Fibroblast of skin of left quadriceps (primary cell): Measurements from ENCODE around the gene AMZ1.
"Not testable (repeated sequence)": the region's sequence is repeated elsewhere in the genome, so short reads cannot be mapped to it uniquely, and the experiment has no call there.

Source experiments
- DNase-seq, 2 experiments: peaks; one replicate each; pipeline ENCODE4 v3.0.0-alpha.2; 2013; ENCODE audit warnings: low read depth in 2 of 2

The AMZ1 gene

DNA sequence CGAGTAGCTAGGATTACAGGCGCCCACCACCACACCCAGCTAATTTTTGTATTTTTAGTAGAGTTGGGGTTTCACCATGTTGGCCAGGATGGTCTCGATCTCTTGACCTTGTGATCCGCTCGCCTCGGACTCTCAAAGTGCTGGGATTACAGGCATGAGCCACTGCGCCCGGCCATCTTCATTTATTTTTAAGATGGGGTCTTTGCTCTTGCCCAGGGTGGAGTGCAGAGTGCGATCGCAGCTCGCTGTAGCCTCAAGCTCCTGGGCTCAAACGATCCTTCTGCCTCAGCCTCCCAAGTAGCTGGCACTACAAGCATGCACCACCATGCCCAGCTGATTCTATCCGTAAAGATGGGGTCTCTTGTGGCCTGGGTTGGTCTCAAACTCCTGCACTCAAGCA lies 39.2 kb downstream of the AMZ1 start:
- DNase-seq = not testable (repeated sequence)

- DNase-seq = no peak
Observed at GRCh38 chr7:2728316-2729030, 40.5 kb downstream of the AMZ1 start.

GRCh38 chr7:2729031-2729892 lies 41.3 kb downstream of the AMZ1 start:
- no peak for DNase-seq

DNA sequence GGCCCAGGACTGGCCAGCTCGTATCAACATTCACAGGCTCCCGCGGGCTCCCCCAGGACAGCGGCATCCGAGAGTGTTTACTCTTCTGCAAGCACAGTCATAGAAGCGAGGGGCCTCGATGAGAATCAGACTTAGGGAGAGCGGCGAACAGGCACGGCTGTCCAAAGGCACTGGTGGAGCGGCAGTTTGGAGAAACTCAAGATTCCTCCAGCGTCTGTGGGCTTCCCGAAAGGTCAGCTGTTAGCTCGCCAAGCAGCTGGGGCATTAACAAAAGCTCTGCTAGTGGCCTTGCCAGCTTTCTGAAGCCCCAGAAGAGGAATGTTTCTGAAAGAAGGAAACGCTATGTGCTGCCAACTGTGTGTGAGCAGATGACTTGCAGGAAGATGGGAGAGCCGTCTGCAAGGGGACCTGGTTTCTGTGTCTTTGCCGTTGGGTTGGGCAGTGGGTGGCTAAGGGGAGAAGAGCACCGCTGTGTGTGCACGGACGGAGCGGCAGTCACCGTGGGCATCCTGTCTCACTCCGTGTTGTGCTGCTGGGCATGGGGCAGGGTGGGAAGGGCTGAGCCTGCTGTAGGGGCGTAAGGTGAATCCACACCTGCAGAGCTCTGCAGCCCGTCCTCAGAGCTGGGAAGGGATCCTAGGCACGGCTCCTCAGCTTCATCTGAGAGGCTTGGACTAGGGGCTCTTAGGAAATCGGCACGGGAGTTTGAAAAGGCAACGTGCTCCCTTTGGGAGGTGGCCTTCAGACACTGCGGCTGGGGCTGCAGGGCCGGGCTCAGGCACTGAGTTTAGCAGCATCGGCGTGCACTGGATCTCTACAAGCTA lies 42.1 kb downstream of the AMZ1 start:
- no peak for DNase-seq

DNA sequence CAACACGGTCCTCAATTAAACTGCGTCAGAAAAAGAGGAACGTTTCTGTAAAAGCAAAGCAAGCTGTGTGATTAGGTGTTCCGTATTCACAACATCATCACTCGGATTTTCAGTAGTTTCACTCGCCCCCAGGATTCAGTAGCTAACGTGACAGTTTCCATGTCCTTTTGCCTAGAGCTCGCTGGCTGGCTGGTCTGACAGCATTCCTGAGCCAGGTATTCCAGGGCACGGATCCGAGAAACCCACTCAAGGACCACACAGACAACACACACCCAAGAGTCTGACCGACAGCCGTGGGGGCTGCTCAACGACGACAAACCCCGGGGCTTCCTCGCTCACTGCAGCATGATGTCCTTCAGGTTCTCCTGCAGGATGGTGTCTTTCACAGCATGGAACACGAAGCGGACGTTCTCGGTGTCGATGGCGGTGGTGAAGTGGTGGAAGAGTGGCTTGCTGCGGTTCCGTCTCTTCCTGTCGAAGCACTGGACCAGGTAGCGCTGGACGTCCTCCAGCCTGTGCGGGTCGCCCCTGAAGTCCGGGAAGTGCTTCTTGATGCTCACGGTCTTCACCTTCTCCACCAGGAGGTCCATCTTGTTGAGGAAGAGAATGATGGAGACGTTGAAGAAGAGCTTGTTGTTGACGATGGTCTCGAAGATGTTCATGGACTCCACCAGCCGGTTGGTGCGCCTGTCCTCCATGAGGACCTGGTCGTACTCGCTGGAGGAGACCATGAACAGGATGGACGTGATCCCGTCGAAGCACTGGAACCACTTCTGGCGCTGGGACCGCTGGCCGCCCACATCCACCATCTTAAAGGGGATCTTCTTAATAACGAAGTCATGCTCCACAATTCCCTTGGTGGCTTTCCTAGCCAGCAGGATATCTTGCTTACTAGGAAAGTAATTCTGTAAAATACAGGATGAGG lies 43.1 kb downstream of the AMZ1 start:
- no peak for DNase-seq

- DNase-seq = no peak
Observed at GRCh38 chr7:2732388-2732787, 44.4 kb downstream of the AMZ1 start.

GRCh38 chr7:2732959-2733584 lies 45.1 kb downstream of the AMZ1 start:
- DNase-seq = no peak

DNA sequence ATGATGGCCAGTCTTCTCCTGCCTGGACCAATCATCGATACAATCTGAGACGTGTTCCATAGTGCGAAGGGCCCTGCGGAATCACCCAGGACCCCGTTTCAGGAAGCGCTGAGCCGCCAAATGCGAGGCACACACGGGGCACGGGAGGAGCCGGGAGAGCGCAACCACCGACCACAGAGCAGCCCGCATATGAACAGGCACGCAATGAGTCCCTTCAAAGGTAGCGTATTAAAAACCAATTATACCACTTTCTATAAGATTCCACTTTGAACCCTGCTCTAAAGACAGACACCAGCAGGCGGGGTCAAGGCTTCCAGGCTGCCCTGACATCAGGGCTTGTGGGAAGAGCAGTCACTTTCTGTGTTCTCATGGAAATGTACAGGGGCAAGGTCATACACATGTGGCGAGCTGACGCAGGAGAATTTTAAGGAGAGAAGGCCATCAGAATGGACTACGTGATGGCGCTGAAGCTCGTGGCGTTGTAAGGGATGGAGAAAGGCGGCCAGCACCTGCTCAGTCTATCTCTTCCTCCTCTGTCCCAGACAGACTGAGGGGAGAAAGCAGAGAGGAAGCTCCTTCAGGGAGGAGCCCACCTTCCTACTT lies 46.2 kb downstream of the AMZ1 start:
- no peak for DNase-seq

DNA sequence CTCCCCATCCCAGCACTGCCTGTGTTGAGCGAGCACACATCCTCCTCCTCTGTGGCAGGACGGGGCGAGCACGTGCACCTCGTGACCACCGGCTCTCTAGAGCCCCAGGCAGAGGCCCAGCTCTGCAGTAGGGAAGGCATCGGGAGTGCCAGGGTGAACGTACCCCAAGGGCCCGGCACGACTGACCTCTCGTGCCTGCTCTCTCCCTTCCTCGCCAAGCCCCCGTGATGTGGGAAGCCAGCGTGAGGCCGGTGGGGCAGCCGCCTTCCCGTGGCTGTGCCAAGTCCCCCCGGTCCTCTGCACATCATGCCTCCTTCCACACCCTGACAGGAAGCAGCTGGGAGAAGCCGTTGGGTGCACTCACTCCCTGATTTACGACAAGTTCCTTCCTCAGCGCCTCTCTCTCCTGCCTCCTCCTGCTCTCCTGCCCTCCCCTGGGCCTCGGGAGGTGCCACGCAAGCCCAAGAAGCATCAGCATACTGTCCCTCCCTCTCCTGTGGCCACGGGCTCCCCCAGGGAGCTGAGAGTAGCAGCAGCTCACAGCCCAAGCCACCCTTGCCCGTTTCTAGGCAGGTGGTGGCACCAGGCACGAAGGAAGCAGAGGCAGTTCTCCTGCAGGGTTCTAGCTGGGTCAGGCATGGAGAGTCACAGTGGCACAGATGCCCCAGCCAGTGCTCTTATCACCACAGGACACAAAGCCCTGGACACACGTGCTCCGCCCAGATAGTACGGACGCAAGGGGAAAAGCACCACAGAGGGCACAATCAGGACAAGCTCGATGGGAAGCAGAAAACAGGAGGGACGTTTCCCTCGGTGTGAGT lies 47.0 kb downstream of the AMZ1 start:
- DNase-seq = no peak

GRCh38 chr7:2735744-2736143 lies 47.7 kb downstream of the AMZ1 start:
- no peak for DNase-seq

- no peak for DNase-seq
Observed at GRCh38 chr7:2736411-2736914, 48.5 kb downstream of the AMZ1 start.

DNA sequence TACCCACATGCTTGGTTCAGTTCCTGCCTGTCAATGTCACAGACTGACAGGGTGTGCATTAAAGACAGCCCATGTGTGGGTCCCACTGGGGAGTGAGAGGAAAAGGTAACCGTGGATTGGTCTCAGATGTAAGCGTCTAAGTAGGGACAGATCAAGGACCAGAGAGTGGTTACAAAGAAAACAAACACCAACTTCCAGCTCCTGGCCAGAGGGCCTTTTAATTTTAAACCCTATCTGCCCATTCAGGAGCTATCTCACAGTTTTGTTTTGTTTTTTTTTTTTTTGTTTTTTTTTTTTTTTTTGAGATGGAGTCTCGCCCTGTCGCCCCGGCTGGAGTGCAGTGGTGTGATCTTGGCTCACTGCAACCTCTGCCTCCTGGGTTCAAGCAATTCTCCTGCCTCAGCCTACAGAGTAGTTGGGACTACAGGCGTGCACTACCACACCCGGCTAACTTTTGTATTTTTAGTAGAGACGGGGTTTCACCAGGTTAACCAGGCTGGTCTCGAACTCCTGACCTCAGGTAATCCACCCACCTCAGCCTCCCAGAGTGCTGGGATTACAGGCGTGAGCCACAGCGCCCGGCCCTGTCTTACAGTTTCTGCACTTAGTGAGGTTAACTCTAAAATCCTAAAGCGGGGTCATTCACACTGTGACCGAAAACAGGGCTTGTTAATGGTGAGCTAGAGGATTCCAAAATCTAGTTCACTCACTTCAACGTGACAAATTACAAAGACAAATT lies 49.2 kb downstream of the AMZ1 start:
- DNase-seq = not testable (repeated sequence)

DNA sequence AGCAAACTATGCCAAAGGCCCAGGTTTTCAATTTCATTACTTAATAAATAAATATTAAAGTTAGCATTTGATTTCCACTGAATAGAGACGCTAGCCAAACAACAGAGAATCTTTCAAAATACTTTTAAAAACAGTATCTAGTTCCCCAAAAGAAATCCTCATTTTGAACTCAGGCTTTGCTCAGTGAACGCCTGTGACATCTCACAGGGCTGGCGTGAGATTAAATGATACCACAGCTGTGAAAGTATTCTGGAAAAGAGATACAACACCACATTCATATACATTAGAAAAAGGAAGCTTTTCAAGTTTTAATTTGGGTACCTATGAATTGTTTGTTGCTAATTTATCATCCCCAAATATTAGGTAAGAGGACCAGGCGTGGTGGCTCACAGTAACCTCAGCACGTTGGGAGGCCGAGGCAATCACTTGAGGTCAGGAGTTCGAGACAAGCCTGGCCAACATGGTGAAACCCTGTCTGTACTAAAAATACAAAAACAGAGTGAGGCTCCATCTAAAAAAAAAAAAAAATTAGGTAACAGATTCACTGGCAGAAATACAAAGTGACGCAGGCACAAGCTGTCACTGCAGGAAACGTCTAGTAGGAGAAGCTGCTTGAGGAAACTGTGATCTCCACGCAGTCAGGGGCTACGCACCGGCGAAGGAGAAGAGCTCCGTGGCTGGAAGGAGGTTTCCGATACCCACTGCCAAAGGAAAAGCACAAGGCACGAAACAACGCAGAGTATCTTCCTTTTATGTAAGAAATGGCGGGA lies 50.0 kb downstream of the AMZ1 start:
- no peak for DNase-seq

- no peak for DNase-seq
Observed at GRCh38 chr7:2738766-2739549, 51.0 kb downstream of the AMZ1 start.

DNA sequence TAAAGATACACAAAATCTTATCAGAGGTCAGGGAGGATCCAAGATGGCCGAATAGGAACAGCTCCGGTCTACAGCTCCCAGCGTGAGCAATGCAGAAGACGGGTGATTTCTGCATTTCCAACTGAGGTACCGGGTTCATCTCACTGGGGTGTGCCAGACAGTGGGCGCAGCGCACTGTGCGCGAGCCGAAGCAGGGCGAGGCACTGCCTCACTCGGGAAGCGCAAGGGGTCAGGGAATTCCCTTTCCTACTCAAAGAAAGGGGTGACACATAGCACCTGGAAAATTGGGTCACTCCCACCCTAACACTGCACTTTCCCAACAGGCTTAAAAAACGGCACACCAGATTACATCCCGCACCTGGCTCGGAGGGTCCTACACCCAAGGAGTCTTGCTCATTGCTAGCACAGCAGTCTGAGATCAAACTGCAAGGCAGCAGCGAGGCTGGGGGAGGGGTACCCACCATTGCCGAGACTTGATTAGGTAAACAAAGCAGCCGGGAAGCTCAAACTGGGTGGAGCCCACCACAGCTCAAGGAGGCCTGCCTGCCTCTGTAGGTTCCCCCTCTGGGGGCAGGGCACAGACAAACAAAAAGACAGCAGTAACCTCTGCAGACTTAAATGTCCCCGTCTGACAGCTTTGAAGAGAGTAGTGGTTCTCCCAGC lies 55.7 kb downstream of the AMZ1 start:
- DNase-seq = not testable (repeated sequence)

DNA sequence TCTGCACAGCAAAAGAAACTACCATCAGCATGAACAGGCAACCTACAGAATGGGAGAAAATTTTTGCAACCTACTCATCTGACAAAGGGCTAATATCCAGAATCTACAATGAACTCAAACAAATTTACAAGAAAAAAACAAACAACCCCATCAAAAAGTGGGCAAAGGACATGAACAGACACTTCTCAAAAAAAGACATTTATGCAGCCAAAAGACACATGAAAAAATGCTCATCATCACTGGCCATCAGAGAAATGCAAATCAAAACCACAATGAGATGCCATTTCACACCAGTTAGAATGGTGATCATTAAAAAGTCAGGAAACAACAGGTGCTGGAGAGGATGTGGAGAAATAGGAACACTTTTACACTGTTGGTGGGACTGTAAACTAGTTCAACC lies 60.7 kb downstream of the AMZ1 start:
- DNase-seq = not testable (repeated sequence)
